HepG2 (cell line): ENCODE results near the gene PSMD8. TPM values are rescaled to one million over a fixed set of nuclear protein-coding genes. Genes with fewer than 3 reads are reported as not detected.

Experiments
- DZIP1 ChIP-seq: sonication (generic); formaldehyde crosslinking; IDR thresholded peaks from 2 replicates; pipeline ENCODE4 v1.5.0; 2020; ENCODE audit warnings: mild to moderate bottlenecking, missing genetic modification reagents
- HOXA9 ChIP-seq: sonication (generic); formaldehyde crosslinking; IDR thresholded peaks from 2 replicates; pipeline ENCODE4 v1.8.1; 2022; ENCODE audit warnings: missing genetic modification reagents, mild to moderate bottlenecking, moderate library complexity, borderline replicate concordance
- ISX ChIP-seq: sonication (generic); formaldehyde crosslinking; conservative IDR thresholded peaks from 2 replicates; pipeline ENCODE4 v1.5.0; 2020; ENCODE audit warnings: missing genetic modification reagents
- LBX2 ChIP-seq: sonication (generic); formaldehyde crosslinking; IDR thresholded peaks from 2 replicates; pipeline ENCODE4 v1.5.0; 2020; ENCODE audit warnings: missing genetic modification reagents, mild to moderate bottlenecking, borderline replicate concordance
- NAIF1 ChIP-seq: sonication (generic); formaldehyde crosslinking; IDR thresholded peaks from 2 replicates; pipeline ENCODE4 v1.5.0; 2020; ENCODE audit warnings: mild to moderate bottlenecking, missing genetic modification reagents, borderline replicate concordance
- ONECUT2 ChIP-seq: sonication (generic); formaldehyde crosslinking; IDR thresholded peaks from 2 replicates; pipeline ENCODE4 v1.4.0; 2020; ENCODE audit warnings: missing genetic modification reagents
- POLR2G ChIP-seq: fragments of 200-400 bp; formaldehyde crosslinking; IDR thresholded peaks from 2 replicates; pipeline ENCODE4 v1.6.1; 2018; ENCODE audit warnings: mild to moderate bottlenecking, low read depth, low read length, moderate library complexity
- TCF7L2 ChIP-seq: IDR thresholded peaks from 2 replicates; pipeline ENCODE4 v1.6.1; 2011; ENCODE audit warnings: mild to moderate bottlenecking, low read depth, low read length, moderate library complexity
- ZBTB25 ChIP-seq: IDR thresholded peaks from 2 replicates; pipeline ENCODE4 v1.6.1; 2018; ENCODE audit warnings: missing genetic modification reagents
- ZFP82 ChIP-seq: sonication (generic); formaldehyde crosslinking; IDR thresholded peaks from 2 replicates; pipeline ENCODE4 v1.5.1; 2020; ENCODE audit warnings: mild to moderate bottlenecking, missing genetic modification reagents, borderline replicate concordance
- ZNF180 ChIP-seq: sonication (generic); formaldehyde crosslinking; IDR thresholded peaks from 2 replicates; pipeline ENCODE4 v1.4.0; 2020; ENCODE audit warnings: low read depth, missing genetic modification reagents, borderline replicate concordance
- ZNF513 ChIP-seq: sonication (generic); formaldehyde crosslinking; conservative IDR thresholded peaks from 2 replicates; pipeline ENCODE4 v1.5.0; 2020; ENCODE audit warnings: missing genetic modification reagents
- ZNF577 ChIP-seq: sonication (generic); formaldehyde crosslinking; IDR thresholded peaks from 2 replicates; pipeline ENCODE4 v1.4.0; 2020; ENCODE audit warnings: mild to moderate bottlenecking, low read depth, missing genetic modification reagents, borderline replicate concordance
- ZNF816 ChIP-seq: sonication (generic); formaldehyde crosslinking; IDR thresholded peaks from 2 replicates; pipeline ENCODE4 v1.8.0; 2022; ENCODE audit warnings: missing genetic modification reagents, mild to moderate bottlenecking, borderline replicate concordance
- ZSCAN25 ChIP-seq: sonication (generic); formaldehyde crosslinking; IDR thresholded peaks from 2 replicates; pipeline ENCODE4 v1.8.0; 2022; ENCODE audit warnings: mild to moderate bottlenecking, missing genetic modification reagents
- ZSCAN30 ChIP-seq: sonication (generic); formaldehyde crosslinking; IDR thresholded peaks from 2 replicates; pipeline ENCODE4 v1.5.0; 2020; ENCODE audit warnings: mild to moderate bottlenecking, missing genetic modification reagents
- polyA plus RNA-seq, 8 experiments: library from polyadenylated mRNA; depleted of rRNA in 3 of 8; stranded (reverse) in 7 of 8; unstranded in 1 of 8; fragments of >200 nt; fragmentation: Illumina TruSeq in 4 of 8; extraction: Trizol in 4 of 8; gene quantifications; 2 replicates each; pipeline versions ENCODE4 v1.2.1 to v1.2.3, GENCODE V29; 2011 to 2016; ENCODE audit warnings: low read depth in 4 of 8, missing spikeins in 1 of 8, mixed read lengths in 1 of 8; ENCODE audit not compliant: insufficient read depth in 1 of 8
- total RNA-seq, 5 experiments: library from RNA; depleted of rRNA; stranded (reverse); fragments of >200 nt; fragmentation: Illumina TruSeq; extraction: Trizol; gene quantifications; 2 replicates each; pipeline ENCODE4 v1.2.3, GENCODE V29; 2016; ENCODE audit warnings: low read depth in 1 of 5

Gene PSMD8
- total and polyA plus RNA-seq, 2 of the 13 experiments (the other 11 are each of a cell fraction or from before 2014, with no cell fraction given): 162 to 296 TPM

- TF ChIP-seq ZBTB25 (CRISPR knock-in tag) (no peak), LBX2 (no peak), ZSCAN30 (CRISPR knock-in tag) (no peak), POLR2G (no peak), ZFP82 (CRISPR knock-in tag) (no peak), NAIF1 (CRISPR knock-in tag) (no peak), DZIP1 (no peak), ZNF816 (no peak), ISX (CRISPR knock-in tag) (no peak), TCF7L2 (no peak), ZSCAN25 (CRISPR knock-in tag) (0 out of 2 replicates have a peak, but pooled peaks have one; percentile 47), ZNF577 (CRISPR knock-in tag) (no peak), ONECUT2 (no peak), ZNF513 (CRISPR knock-in tag) (no peak), HOXA9 (CRISPR knock-in tag) (no peak), ZNF180 (CRISPR knock-in tag) (no peak)
Measured at GRCh38 chr19:38336638-38337359, 37.6 kb upstream of the PSMD8 start (continued).
